H1 (cell line): ENCODE measurements around the gene PLAU. TPM values are rescaled to one million over a fixed set of nuclear protein-coding genes. Genes with fewer than 3 reads are reported as not detected.

Experiments used
- EP300 ChIP-seq, 2 experiments: IDR thresholded peaks; 1 replicate in 1 of 2; 2 replicates in 1 of 2; pipeline ENCODE4 v1.6.1; 2011 to 2012; ENCODE audit warnings: low read depth in 2 of 2, low read length in 2 of 2, mild to moderate bottlenecking in 2 of 2, borderline replicate concordance in 1 of 2, inconsistent platforms in 1 of 2, moderate library complexity in 1 of 2
- SIN3A ChIP-seq, 2 experiments: IDR thresholded peaks in 1 of 2; conservative IDR thresholded peaks in 1 of 2; 2 replicates each; pipeline ENCODE4 v1.6.1; 2011 to 2012; ENCODE audit warnings: low read length in 2 of 2, improper control_type of control experiment in 1 of 2, low read depth in 1 of 2, mild to moderate bottlenecking in 1 of 2
- polyA plus RNA-seq, 7 experiments: library from polyadenylated mRNA; depleted of rRNA in 3 of 7; stranded (reverse) in 5 of 7; unstranded in 2 of 7; fragments of >200 nt in 5 of 7; fragments of 200-250 nt in 2 of 7; gene quantifications; 1 replicate in 5 of 7; 2 replicates in 1 of 7; 4 replicates in 1 of 7; pipeline versions ENCODE4 v1.2.1 to v1.2.3, GENCODE V29; 2011 to 2013; ENCODE audit warnings: missing spikeins in 2 of 7, mixed read lengths in 2 of 7
- total RNA-seq: library from RNA; stranded (reverse); fragmentation: NEBNext Ultra II Directional; extraction: Animal tissue kit (Norgen Biotek cat#: 25700); gene quantifications from 2 replicates; pipeline ENCODE4 v1.2.1, GENCODE V29; 2021

PLAU gene
- total and polyA plus RNA-seq, 2 of the 8 experiments (the other 6 are each of a cell fraction or from before 2014, with no cell fraction given), result 16.2 to 26.1 TPM

GRCh38 chr10:73879296-73880173, 31.4 kb upstream of the PLAU start (continued):
- peak; percentile 78 to 94; a peak in 3 of 4 replicates for TF ChIP-seq SIN3A (conservative IDR thresholded peaks at IDR 0.05 in 1 of 2, IDR thresholded peaks at IDR 0.05 in 1 of 2; ENCODE audit: low read depth in 1 of 2, low read length in 2 of 2)
- TF ChIP-seq EP300 (IDR thresholded peaks at IDR 0.05; ENCODE audit: borderline replicate concordance in 1 of 2, low read depth in 2 of 2, low read length in 2 of 2), result no peak
- TF ChIP-seq, all 59 proteins: peak for 7
